G401 (cell line): ENCODE measurements around the gene ZFYVE19. TPM values are rescaled to one million over a fixed set of nuclear protein-coding genes. Genes with fewer than 3 reads are reported as not detected.

Experiments used
- DNase-seq: peaks from one replicate; pipeline ENCODE4 v3.0.0-alpha.2; 2015; ENCODE audit warnings: low spot score
- in situ Hi-C: cut with HindIII; loops from 2 replicates; pipeline ENCODE4 v1.10.0; 2016; ENCODE audit warnings: low sequenced_read_pairs, mixed read lengths
- total RNA-seq: library from RNA; depleted of rRNA; stranded (reverse); fragments of >200 nt; shearing (Covaris generic); gene quantifications from 2 replicates; pipeline ENCODE4 v1.2.3, GENCODE V29; 2014; rRNA removed

The ZFYVE19 gene, protein sequence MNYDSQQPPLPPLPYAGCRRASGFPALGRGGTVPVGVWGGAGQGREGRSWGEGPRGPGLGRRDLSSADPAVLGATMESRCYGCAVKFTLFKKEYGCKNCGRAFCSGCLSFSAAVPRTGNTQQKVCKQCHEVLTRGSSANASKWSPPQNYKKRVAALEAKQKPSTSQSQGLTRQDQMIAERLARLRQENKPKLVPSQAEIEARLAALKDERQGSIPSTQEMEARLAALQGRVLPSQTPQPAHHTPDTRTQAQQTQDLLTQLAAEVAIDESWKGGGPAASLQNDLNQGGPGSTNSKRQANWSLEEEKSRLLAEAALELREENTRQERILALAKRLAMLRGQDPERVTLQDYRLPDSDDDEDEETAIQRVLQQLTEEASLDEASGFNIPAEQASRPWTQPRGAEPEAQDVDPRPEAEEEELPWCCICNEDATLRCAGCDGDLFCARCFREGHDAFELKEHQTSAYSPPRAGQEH
- total RNA-seq: 27.5 and 29.2 TPM in 2 replicates

DNA sequence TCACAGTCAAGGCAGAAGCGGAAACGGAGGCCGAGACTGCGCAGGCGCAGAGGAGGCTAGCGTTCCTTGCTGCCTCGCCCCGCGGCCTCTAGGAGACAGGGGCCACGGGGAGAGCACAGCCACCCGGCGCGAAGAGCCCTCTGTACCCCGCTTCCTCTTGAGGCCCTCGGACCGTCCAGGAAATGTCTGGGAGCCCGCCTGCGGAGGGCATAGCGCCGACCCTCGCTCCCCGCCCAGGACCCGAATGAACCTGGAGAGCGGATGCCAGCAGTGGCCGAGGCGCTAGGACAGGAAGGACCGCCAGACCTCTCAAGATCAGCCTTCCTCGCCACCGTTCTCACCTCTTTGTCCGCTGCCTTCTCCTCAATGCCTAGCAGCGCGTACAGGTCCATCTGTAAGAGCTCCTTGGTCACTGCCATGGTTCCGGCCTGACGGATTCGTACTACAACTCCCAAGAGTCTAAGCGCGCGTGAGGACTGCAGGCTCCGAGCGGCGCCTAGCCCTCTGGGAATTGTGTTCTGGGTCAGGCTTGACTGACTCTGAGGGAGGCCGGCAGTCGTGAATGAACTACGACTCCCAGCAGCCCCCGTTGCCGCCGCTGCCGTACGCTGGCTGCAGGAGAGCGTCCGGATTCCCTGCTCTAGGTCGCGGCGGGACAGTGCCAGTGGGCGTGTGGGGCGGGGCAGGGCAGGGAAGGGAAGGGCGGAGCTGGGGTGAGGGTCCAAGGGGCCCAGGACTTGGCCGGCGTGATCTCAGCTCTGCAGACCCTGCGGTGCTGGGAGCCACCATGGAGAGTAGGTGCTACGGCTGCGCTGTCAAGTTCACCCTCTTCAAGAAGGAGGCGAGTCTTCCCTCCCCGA, at the start of gene ZFYVE19, which contains the start of gene DNAJC17:
TSS of gene ZFYVE19 (plus strand) at position 62 of the 860 bp plus-strand sequence. CDS start at position 563, 501 bp downstream.
TSS of gene DNAJC17 (minus strand) at position 446 of the 860 bp plus-strand sequence. CDS start at position 419, 27 bp downstream.
- DNase-seq: peak; percentile 99
- in situ Hi-C loops: no loop called here

DNA sequence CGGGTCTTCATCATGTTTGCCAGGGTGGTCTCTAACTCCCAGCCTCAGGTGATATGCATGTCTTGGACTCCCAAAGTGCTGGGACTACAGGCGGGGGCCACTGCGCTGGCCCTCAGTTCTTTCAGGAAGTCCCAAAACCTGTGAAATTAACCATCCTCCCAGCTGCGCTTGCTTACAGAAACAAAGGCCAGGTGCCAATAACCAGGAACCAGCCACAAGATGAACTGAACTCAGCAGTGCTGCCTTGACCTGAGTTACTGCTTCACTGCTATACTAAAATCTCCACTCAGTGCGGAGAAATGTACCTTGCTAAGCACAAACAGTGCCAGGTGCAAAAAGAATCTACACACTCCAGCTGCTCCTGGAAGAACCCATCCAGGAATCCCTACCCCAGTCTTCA, 46.9 kb upstream of the ZFYVE19 start:
- DNase-seq: no peak
- in situ Hi-C loops: no loop called here

DNA sequence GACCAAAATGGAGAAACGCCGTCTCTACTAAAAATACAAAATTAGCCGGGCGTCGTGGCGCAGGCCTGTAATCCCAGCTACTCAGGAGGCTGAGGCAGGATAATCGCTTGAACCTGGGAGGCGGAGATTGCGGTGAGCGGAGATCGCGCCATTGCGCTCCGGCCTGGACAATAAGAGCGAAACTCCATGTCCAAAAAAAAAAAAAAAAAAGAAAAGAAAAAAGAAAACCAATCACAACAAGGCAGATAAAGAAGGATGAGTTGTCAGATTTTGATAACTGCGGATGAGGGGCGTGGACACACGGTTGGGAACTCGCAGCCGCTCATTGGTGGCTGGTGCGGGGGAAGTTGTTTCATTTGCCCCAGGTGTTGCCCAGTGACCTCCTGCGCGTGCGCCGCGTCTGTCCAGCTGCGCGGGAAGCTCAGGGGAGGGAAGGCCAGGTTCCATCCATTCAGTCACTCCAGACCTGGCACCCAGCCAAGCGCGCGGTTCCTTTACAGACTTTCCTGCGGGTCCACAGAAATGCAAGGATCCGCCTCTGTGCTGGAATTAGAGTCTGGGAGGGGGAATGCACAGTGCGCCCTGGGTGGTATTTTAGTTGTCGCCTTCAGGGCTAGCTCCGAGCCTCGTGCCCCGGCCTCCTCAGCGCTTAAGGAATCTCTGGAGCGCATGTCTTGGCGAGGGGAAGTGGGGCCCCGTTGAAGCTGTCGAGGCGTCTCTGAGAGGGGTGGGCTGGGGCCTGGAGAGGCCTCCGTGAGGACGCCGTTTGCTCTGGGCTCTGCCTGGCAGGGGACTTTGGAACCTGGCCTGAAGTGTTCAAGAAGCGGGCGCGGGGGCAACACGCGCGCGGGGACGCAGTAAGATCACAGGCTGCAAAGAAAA, 43.7 kb upstream of the ZFYVE19 start:
- DNase-seq: peak; percentile 66
- in situ Hi-C loops: no loop called here

DNA sequence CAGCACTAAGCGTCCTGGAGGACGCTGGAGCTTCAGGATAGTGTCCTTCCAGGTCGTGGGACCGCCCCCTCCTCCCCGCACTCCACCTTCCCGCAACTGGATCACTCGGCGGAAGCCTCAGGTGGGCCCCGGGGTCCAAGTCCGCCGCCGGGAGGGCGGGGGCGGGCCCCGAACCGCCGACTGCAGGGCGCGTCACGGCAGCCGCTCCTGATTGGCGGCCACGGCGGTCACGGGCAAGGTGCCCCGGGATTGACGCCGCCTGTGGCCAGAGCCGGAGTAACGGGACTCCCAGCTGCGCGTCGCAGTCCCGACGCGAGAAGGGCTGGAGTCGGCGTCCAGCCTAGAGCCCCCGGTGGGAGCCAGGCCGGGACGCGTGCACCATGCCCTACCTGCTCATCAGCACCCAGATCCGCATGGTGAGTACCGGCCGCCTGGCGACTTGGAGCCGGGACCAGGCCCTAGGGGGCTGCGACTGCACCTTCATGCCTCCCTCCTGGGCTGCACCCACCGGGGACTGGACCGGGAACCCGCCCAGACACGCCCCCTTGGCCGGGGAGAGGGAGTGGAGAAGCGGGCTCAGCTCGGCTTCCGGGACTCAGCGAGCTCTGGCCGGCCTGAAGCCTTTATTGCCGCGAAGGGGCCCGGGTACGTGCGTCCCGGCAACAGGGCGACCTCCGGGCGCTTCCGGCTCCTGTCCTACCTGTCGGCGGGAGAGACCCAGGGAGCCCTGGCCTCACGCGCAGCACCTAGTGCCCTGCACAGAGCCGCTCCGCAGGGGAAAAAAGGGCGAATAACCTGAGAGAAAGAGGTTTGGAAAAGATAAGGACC, 42.9 kb upstream of the ZFYVE19 start, which contains the start of gene GCHFR:
TSS of gene GCHFR (plus strand) at position 268 of the 828 bp plus-strand sequence. CDS start at position 381, 113 bp downstream.
- in situ Hi-C loops: no loop called here
- DNase-seq: peak; percentile 67

DNA sequence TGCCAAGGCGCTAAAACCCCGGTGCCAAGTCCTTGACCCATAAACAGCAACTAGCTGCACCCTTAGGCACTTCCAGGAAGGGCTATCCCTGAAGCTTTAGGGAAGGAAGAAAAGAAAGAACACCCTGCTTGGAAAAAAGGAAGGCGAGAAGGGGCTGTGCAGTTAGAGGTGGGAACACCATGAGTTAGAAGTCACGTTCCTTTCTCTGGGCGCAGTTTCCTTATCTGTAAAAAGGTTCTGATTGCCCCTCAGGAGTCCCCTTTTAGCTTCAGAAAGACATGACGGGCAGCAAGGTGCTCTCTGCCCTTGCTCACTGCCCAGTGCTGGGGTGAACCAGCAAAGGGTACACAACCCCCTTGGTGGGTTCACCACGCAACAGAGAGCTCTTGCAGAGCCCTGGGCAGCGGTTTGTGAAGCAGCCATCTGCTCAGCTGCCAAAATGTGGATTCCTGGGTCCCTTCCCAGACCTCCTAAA, 42.2 kb upstream of the ZFYVE19 start:
- in situ Hi-C loops: no loop called here
- DNase-seq: peak; percentile 45

DNA sequence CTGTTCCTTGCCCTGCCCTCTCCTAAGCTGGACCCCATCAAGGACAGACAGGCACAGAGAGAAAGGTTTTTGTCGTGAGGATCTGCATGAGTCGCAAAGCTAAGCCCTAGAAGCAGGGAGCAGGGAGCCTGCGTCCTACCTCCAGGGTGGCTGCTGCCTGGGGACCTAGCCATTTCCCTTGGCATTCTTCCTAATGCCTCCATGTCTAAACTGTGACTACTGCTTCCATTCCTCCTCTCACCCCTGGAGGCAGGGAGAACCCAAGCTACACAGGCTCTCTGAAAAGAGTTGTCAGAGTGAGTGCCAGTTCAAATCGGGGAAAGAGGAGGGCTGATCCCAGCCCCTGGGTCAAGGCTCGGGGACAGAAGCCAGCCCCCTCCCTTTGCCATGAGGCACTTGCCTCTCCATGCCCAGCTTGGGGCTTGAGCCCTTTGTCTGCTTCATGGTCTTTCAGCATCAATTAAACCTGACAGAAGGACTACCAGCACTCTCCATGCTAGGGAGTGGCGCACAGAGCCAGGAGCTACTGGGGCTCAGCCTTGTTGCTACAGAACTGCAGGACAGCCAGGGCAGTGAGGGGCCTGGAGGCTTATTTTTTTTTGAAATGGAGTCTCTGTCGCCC, 40.6 kb upstream of the ZFYVE19 start:
- in situ Hi-C loops: no loop called here
- DNase-seq: peak; percentile 47

DNA sequence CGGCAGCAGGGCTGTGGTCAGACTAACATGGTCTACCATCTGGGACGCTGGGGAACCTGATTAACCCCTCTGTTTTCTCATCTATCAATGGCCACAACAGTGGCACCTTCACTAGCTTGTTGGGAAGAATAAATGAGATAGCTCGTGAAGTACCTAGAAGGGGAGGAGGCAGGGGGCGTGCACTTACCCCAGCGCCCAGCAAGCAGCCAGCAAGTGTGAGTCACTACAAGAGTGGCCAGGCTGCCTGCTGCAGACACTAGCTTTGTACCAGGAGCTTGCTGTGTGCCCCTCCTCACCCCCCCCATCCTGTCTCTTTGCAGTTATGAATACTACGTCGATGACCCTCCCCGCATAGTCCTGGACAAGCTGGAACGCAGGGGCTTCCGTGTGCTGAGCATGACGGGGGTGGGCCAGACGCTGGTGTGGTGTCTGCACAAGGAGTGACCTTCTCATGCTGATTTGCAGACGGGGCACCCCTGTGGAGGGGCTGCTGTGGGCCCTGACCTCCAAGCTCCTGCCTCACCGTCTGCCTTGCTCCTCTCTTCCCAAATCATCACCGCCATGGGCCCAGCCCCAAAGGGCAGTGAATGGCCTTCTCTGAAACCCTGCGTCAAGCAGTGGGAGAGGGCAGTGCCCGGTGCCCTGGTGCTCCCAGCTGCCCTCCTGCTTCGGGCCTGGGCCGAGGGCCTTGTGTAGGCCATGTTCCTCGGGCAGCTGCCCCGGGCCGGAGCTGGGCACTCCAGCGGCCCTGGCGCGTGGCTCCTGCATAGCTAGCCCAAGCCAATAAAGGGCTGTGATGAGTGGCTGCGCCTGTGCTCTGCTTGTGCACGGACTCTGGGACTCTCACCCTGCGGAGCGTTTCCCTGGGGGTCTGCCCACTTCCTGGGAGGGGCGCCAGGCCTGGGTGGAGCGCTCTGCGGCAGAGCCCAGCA, 39.7 kb upstream of the ZFYVE19 start:
- in situ Hi-C loops: no loop called here
- DNase-seq: peak; percentile 16

DNA sequence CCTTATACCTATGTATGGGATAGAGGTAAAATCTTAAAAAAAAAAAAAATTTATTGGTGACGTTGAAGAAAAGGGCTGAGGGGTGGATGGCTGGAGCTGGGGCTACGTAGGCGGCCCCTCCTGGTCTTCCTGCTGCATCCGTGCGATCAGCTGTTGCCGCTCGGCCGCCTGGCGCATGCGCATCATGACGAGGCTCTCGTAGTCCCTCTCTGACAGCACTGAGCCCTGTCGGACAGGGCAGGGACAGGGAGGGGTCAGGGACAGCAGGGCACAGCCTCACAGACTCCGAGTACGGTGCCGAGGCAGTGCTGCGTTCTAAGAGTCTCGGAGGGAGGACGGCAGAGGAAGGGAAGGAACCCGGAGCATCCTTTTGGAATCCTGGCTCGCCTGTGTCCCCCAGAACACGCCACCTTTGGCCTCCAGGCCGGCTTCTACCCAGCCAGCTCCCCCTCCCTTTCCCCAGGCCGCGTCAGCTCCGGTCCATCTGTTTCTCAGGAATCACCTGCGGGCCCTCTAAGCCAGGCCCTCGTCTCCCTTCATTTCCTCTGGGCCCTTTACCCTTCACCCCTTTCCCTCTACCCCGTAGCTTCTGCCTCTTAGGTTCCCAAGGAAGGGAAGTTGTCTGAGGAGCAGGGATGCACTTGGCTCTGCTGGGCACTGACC, 38.9 kb upstream of the ZFYVE19 start:
- DNase-seq: peak; percentile 90
- in situ Hi-C loops: no loop called here

DNA sequence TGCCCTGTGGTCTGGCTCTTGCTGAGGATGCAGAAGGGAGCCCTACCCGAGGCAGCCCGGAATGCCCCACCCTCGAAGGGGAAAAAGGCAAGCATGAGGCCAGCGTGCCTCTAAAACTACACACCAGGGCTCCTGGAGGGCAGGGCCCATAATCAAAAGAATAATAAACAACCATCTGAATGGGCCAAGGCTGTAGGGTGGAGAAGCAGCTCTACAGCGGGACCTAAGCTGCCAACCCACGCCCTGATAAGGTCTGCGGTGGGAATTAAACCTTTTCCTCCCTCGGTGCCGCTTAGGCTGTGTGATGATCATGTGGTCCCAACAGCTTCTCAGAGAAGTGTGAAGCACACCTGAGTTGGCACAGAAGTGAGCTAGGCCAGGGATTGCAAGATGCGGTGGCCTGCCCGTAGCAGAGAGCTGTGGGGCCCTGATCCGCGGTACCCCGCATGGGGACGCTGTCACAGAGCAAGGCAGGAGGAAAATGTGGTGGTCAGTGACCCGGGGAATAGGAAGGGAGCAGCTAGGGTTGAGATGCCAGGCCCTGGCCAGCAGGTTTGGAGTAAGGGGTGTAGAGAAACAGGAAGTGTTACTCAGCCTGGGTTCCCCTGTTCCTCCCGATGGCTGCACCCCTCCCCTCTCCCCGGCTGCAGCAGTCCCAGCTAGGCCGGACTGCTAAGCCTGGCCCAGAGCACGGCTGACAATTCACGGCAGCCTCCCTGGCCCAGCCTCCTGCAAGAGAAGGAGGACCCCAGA, 38.2 kb upstream of the ZFYVE19 start:
- in situ Hi-C loops: no loop called here
- DNase-seq: peak; percentile 36

DNA sequence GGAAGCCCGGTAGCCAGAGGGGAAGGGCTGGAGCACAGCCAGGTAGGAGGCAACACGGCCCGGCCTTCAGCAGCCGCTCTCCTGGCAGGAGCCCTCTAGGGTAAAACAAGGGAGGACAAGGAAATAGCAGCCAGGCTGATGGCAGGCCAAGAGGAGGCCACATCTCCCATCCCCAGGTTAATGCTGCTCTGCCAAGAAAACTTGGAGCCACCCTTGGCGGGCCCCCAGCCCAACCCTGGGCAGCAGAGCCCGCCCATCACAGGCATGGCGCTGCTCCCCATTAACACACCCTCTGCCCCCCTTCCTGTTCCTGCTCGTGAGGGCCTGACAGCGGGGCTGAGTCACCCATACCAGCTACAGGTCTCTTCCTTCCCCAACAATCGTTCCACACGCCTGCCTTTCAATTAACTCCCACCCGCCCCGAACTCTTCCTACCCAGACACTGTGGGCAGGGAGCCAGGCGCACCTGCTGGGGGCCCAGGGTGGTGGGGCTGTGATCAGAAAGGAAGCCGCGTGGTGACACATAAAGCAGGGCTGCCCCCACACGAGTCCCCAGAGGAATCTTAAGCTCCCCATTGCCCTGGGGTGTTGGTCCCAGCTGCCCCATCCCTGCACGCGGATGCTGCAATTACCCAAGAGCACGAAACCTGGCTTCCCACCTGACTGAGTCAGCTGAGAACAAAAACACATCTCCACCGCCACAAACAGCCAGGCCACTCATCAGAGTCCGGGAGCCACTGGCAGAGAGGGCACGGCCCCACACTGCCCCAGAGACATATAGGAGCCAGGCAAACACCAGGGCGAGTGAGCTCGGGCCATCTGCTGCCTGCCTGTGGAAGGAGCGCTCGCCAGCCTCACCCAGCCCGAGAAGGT, 37.4 kb upstream of the ZFYVE19 start, which contains the start of gene C15orf62:
TSS of gene C15orf62 (plus strand) at position 707 of the 873 bp plus-strand sequence. CDS start 516 bp downstream, outside the sequence.
- in situ Hi-C loops: no loop called here
- peak; percentile 78 for DNase-seq

DNA sequence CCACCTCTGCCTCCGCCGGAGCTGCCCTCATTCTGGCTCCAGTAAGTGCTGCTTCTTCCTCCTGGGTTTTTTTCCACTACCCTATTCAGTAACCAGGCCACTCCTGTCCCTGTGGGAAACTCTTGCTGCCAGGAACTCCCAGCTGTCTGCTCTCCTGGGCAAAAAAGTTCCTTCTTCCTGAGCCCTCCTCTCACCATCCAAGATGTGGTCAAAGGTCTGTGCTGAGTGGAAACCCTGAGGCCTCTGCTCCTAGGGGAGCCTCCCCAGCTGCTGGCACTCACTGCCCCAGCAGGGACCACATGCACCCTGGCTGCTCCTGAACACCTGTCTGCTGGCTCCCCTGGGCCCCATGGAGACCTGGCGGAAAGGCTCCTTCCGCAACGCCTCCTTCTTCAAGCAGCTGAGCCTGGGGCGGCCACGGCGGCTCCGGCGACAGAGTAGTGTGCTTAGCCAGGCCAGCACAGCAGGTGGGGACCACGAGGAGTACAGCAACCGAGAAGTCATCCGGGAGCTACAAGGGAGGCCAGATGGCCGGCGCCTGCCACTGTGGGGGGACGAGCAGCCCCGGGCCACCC, 36.7 kb upstream of the ZFYVE19 start:
- in situ Hi-C loops: no loop called here
- DNase-seq: peak; percentile 55

DNA sequence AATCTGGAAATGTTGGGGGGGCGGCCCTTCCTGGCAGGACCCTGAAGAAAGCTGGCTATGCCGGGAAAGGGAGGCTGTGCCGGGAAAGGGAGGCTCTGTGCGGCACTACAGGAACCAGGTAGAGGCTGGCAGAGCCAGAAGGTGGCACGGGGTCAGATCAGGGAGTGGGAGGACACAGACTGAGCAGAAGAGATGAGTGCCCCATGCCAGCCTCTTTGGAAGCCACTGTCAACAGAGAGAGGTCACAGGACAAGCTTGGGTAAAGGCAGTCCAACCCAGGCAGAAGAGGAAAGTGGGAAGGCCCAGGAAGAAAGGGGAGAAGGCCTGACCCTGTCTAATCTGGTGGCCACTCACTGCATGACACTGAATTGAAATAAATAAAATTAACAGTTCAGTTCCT, 35.6 kb upstream of the ZFYVE19 start:
- DNase-seq: no peak
- in situ Hi-C loops: no loop called here

DNA sequence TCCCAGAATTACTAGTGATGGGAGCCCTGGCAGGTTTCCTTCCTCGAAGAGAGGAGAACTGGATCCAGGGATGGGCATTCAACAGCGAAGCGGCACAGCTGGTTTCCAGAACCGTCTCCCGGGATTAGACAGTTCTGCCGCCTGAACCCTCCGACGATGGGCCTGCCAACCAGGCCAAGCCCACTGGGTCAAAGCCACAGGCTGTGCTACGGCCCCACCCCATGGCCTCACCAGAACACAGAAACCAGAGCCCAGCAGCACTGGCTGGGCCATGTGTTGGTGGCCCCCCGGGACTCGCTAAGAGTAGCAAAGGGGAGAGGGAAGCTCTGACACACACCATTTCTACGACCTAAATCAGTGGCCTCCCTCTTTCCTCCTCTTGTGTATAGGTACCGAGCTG, 34.9 kb upstream of the ZFYVE19 start:
- in situ Hi-C loops: no loop called here

DNA sequence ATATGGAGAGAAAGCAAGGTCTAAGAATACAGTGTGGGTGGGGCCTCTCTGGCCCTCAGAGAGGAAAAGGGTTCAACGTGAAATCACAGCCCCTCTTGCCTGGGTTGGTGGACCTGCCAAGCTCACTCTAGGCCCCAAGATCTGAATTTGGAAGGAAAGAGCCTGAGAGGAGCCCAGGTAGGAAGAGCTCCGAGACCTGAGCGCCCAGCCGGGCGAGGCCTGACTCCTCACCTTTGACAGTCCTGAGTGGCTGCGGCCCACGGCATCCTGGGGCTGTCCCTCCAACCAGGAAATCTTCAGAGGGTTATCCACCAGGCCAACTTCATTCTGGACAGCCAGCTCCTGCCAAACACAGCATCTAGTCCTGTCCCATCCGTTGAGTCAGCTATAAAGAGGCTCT, 33.4 kb upstream of the ZFYVE19 start:
- no peak for DNase-seq
- in situ Hi-C loops: no loop called here

More for the DNA sequence above, 34.9 kb upstream of the ZFYVE19 start:
- DNase-seq: no peak
